Measurements from ENCODE around the gene ADAM11.

GRCh38 chr17:44777394-44778348, 18.9 kb downstream of the ADAM11 start:
- TF ChIP-seq CTCF (tag by site-specific recombination; IDR thresholded peaks at IDR 0.05): no peak
- TF ChIP-seq ZNF571 (tag by site-specific recombination; IDR thresholded peaks at IDR 0.05): no peak
- TF ChIP-seq ZNF391 (tag by site-specific recombination; IDR thresholded peaks at IDR 0.05; ENCODE audit: borderline replicate concordance, low read depth): no peak
- TF ChIP-seq TCF7L2 (IDR thresholded peaks at IDR 0.05; ENCODE audit: borderline replicate concordance, low read depth, low read length): no peak
- TF ChIP-seq, protein P1, sequence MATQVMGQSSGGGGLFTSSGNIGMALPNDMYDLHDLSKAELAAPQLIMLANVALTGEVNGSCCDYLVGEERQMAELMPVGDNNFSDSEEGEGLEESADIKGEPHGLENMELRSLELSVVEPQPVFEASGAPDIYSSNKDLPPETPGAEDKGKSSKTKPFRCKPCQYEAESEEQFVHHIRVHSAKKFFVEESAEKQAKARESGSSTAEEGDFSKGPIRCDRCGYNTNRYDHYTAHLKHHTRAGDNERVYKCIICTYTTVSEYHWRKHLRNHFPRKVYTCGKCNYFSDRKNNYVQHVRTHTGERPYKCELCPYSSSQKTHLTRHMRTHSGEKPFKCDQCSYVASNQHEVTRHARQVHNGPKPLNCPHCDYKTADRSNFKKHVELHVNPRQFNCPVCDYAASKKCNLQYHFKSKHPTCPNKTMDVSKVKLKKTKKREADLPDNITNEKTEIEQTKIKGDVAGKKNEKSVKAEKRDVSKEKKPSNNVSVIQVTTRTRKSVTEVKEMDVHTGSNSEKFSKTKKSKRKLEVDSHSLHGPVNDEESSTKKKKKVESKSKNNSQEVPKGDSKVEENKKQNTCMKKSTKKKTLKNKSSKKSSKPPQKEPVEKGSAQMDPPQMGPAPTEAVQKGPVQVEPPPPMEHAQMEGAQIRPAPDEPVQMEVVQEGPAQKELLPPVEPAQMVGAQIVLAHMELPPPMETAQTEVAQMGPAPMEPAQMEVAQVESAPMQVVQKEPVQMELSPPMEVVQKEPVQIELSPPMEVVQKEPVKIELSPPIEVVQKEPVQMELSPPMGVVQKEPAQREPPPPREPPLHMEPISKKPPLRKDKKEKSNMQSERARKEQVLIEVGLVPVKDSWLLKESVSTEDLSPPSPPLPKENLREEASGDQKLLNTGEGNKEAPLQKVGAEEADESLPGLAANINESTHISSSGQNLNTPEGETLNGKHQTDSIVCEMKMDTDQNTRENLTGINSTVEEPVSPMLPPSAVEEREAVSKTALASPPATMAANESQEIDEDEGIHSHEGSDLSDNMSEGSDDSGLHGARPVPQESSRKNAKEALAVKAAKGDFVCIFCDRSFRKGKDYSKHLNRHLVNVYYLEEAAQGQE (tag by site-specific recombination; IDR thresholded peaks at IDR 0.05): no peak
- TF ChIP-seq ZNF169 (tag by site-specific recombination; IDR thresholded peaks at IDR 0.05): no peak
- no peak for TF ChIP-seq ZXDB (tag by site-specific recombination; IDR thresholded peaks at IDR 0.05)
- no peak for TF ChIP-seq ZSCAN16 (tag by site-specific recombination; IDR thresholded peaks at IDR 0.05)
- TF ChIP-seq PRDM4 (tag by site-specific recombination; IDR thresholded peaks at IDR 0.05): no peak
